ENCODE data around the gene APOL4. TPM values are rescaled to one million over a fixed set of nuclear protein-coding genes. Genes with fewer than 3 reads are reported as not detected.

APOL4 gene
- total and polyA plus RNA-seq, 2 donors: 4.8 to 53.0 TPM

Other genes starting within 250 kb of the APOL4 start
- gene RBFOX2, start 173.0 kb downstream of the APOL4 start, total RNA-seq: 14.9 TPM
- 10.2 TPM for gene RBFOX2, start 173.0 kb downstream of the APOL4 start, polyA plus RNA-seq
- gene APOL3, start 41.1 kb downstream of the APOL4 start, total RNA-seq: 35.1 TPM
- 42.6 TPM for gene APOL3, start 41.1 kb downstream of the APOL4 start, polyA plus RNA-seq
- 25.3 TPM for gene APOL2, start 37.7 kb upstream of the APOL4 start, total RNA-seq
- 56.1 TPM for gene APOL2, start 37.7 kb upstream of the APOL4 start, polyA plus RNA-seq
- 14.2 TPM for gene APOL1, start 51.3 kb upstream of the APOL4 start, total RNA-seq
- 62.6 TPM for gene APOL1, start 51.3 kb upstream of the APOL4 start, polyA plus RNA-seq
- 123 TPM for gene MYH9, start 186.2 kb upstream of the APOL4 start, total RNA-seq
- 155 TPM for gene MYH9, start 186.2 kb upstream of the APOL4 start, polyA plus RNA-seq